ENCODE data around the gene PCDHB12. TPM values are rescaled to one million over a fixed set of nuclear protein-coding genes. Genes with fewer than 3 reads are reported as not detected.
"Not testable (repeated sequence)": the region's sequence is repeated elsewhere in the genome, so short reads cannot be mapped to it uniquely, and the experiment has no call there.

Gene PCDHB12
- total and polyA plus RNA-seq, 8 donors, result 0.46 to 2.5 (median 1.4) TPM

DNA sequence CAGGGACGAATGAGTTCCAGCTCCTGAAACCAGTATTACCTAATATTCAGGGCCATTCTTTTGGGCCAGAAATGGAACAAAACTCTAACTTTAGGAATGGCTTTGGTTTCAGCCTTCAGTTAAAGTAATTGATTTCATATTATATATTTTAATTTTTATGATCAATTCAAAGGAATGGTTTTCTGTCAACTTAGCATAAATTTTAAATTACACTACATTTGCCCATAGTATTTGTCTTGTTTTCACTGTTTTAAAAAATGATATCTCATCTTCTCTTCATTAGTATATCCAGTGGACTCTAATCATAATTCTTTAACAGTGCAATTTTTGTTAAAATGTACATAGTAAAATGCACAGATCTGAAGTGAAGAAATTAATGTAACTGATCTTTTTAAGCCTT, 28.2 kb upstream of the PCDHB12 start:
- FAIRE-seq (no peak), DNase-seq (no peak), ATAC-seq (no peak)
- no peaks in the 10 kb centered on the region for H3K36me3 ChIP-seq
- 20 to 31% methylated on average over 1 of the region's 1 CpG for WGBS, 2 donors
- no peak overlapping the region for H3K27ac ChIP-seq
- peaks cover 0 to 17% (median 0%) of the 10 kb centered on the region in 4 donors for H3K27me3 ChIP-seq
- no peaks in the 10 kb centered on the region for H3K4me1 ChIP-seq
- TF ChIP-seq, protein P1, sequence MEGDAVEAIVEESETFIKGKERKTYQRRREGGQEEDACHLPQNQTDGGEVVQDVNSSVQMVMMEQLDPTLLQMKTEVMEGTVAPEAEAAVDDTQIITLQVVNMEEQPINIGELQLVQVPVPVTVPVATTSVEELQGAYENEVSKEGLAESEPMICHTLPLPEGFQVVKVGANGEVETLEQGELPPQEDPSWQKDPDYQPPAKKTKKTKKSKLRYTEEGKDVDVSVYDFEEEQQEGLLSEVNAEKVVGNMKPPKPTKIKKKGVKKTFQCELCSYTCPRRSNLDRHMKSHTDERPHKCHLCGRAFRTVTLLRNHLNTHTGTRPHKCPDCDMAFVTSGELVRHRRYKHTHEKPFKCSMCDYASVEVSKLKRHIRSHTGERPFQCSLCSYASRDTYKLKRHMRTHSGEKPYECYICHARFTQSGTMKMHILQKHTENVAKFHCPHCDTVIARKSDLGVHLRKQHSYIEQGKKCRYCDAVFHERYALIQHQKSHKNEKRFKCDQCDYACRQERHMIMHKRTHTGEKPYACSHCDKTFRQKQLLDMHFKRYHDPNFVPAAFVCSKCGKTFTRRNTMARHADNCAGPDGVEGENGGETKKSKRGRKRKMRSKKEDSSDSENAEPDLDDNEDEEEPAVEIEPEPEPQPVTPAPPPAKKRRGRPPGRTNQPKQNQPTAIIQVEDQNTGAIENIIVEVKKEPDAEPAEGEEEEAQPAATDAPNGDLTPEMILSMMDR (IDR thresholded peaks at IDR 0.05), result no peak
- no peak overlapping the region for H3K4me3 ChIP-seq
- peaks cover 0 to 4% (median 0%) of the 10 kb centered on the region in 4 donors for H3K9me3 ChIP-seq
- intact Hi-C loops (cut with DNase I), result no loop called here

DNA sequence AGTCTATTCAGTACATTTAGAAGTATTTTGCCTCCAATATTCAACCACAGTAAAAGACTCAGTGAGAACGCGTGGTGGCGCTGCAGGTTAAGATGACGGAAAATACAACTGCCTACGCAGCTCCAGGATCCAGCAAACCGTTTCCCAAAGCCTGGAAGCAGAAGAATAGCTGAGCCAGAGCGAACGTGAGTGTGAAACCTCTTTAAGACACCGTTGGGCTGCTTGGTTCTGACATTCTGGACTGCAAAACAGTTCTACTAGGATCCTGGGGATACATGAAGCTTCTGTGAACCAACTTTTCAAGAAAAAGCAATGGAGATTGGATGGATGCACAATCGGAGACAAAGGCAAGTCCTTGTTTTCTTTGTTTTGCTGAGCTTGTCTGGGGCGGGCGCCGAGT, 26.3 kb upstream of the PCDHB12 start, which contains the start of gene PCDHB16:
TSS of gene PCDHB16 (plus strand) at position 140 of the 400 bp plus-strand sequence. CDS start at position 313, 173 bp downstream.
- TF ChIP-seq, protein P1 (IDR thresholded peaks at IDR 0.05), result no peak
- Histone ChIP-seq H3K4me1 (no peaks in the 10 kb centered on the region), H3K27me3 (peaks cover 0 to 2% (median 0%) of the 10 kb centered on the region in 4 donors), H3K36me3 (no peaks in the 10 kb centered on the region), H3K4me3 (peak within 1 kb of the TSS in 1 of 4 donors; percentile 14), H3K27ac (no peak within 1 kb of the TSS), H3K9me3 (peaks cover 0 to 4% (median 0%) of the 10 kb centered on the region in 4 donors)
- FAIRE-seq, result no peak
- ATAC-seq, result peak in 3 of 4 donors; percentile 58 to 81 (median 59)
- intact Hi-C loops (cut with DNase I), result no loop called here
- peak in 2 of 6 donors; percentile 25 to 30 for DNase-seq
- WGBS, 2 donors, result 11 to 17% methylated on average over 13 of the region's 13 CpGs

DNA sequence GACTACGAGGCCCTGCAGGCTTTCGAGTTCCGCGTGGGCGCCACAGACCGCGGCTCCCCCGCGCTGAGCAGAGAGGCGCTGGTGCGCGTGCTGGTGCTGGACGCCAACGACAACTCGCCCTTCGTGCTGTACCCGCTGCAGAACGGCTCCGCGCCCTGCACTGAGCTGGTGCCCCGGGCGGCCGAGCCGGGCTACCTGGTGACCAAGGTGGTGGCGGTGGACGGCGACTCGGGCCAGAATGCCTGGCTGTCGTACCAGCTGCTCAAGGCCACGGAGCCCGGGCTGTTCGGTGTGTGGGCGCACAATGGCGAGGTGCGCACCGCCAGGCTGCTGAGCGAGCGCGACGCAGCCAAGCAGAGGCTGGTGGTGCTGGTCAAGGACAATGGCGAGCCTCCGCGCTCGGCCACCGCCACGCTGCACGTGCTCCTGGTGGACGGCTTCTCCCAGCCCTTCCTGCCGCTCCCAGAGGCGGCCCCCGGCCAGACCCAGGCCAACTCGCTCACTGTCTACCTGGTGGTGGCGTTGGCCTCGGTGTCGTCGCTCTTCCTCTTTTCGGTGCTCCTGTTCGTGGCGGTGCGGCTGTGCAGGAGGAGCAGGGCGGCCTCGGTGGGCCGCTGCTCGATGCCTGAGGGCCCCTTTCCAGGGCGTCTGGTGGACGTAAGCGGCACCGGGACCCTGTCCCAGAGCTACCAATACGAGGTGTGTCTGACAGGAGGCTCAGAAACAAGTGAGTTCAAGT, 24.2 kb upstream of the PCDHB12 start:
- intact Hi-C loops (cut with DNase I); DNase-seq; ATAC-seq; H3K9me3 ChIP-seq; H3K27me3 ChIP-seq; H3K4me1 ChIP-seq; FAIRE-seq; H3K4me3 ChIP-seq; H3K27ac ChIP-seq; H3K36me3 ChIP-seq: not testable (repeated sequence)
- WGBS, 2 donors, result 24 to 43% methylated on average over 17 to 59 of the region's 69 CpGs

DNA sequence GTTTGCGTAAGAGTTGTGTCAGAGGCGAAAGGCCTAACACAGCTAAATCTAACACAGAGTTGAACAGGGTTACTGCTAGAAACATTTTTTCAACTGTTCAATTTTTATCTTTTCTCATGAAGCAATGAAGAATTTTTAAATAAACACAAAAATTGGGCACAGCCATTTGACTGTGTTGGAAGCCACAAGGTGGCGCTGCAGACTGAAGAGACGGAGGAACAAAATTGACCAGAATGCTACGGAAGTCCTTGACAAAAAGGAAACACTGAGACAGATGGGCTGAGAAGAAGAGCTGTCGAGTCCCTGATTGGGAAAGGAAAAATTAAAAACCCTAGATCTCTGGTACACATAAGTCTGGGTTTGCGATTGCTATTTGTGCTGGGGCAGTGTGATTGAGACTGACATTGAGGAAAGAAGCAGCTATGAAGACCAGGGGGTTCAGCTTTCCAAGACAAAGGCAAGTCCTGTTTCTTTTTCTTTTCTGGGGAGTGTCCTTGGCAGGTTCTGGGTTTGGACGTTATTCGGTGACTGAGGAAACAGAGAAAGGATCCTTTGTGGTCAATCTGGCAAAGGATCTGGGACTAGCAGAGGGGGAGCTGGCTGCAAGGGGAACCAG, 21.5 kb upstream of the PCDHB12 start, which contains the start of gene PCDHB9:
TSS of gene PCDHB9 (plus strand) at position 265 of the 616 bp plus-strand sequence. CDS start at position 423, 158 bp downstream.
- Histone ChIP-seq H3K36me3 (no peaks in the 10 kb centered on the region), H3K4me3 (no peak within 1 kb of the TSS), H3K27ac (no peak within 1 kb of the TSS), H3K27me3 (no peaks in the 10 kb centered on the region), H3K4me1 (no peaks in the 10 kb centered on the region), H3K9me3 (peaks cover 0 to under 1% (median 0%) of the 10 kb centered on the region in 4 donors)
- no peak for FAIRE-seq
- TF ChIP-seq, protein P1 (IDR thresholded peaks at IDR 0.05), result no peak
- intact Hi-C loops (cut with DNase I), result no loop called here
- 19 to 20% methylated on average over 8 to 9 of the region's 9 CpGs for WGBS, 2 donors
- no peak for DNase-seq
- ATAC-seq, result peak in 1 of 4 donors; percentile 38

DNA sequence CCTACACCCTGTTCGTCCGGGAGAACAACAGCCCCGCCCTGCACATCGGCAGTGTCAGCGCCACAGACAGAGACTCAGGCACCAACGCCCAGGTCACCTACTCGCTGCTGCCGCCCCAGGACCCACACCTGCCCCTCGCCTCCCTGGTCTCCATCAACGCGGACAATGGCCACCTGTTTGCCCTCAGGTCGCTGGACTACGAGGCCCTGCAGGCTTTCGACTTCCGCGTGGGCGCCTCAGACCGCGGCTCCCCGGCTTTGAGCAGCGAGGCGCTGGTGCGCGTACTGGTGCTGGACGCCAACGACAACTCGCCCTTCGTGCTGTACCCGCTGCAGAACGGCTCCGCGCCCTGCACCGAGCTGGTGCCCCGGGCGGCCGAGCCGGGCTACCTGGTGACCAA, 19.8 kb upstream of the PCDHB12 start:
- 33 to 40% methylated on average over 23 to 33 of the region's 37 CpGs for WGBS, 2 donors
- H3K27me3 ChIP-seq; DNase-seq; intact Hi-C loops (cut with DNase I); H3K27ac ChIP-seq; H3K4me3 ChIP-seq; FAIRE-seq; H3K36me3 ChIP-seq; ATAC-seq; H3K9me3 ChIP-seq; H3K4me1 ChIP-seq: not testable (repeated sequence)

DNA sequence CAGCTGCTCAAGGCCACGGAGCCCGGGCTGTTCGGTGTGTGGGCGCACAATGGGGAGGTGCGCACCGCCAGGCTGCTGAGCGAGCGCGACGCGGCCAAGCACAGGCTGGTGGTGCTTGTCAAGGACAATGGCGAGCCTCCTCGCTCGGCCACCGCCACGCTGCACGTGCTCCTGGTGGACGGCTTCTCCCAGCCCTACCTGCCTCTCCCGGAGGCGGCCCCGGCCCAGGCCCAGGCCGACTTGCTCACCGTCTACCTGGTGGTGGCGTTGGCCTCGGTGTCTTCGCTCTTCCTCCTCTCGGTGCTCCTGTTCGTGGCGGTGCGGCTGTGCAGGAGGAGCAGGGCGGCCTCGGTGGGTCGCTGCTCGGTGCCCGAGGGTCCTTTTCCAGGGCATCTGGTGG, 19.4 kb upstream of the PCDHB12 start:
- DNase-seq; H3K27ac ChIP-seq; H3K36me3 ChIP-seq; ATAC-seq; intact Hi-C loops (cut with DNase I); H3K27me3 ChIP-seq; H3K4me3 ChIP-seq; FAIRE-seq; H3K9me3 ChIP-seq; H3K4me1 ChIP-seq: not testable (repeated sequence)
- WGBS, 2 donors, result 16 to 29% methylated on average over 13 to 35 of the region's 35 CpGs

Measured in pancreas (tissue), 10 donors.